ENCODE measurements around the gene SLFN5. TPM values are rescaled to one million over a fixed set of nuclear protein-coding genes. Genes with fewer than 3 reads are reported as not detected.

SLFN5 gene
- 54.4 and 72.5 TPM in 2 replicates for total RNA-seq

DNA sequence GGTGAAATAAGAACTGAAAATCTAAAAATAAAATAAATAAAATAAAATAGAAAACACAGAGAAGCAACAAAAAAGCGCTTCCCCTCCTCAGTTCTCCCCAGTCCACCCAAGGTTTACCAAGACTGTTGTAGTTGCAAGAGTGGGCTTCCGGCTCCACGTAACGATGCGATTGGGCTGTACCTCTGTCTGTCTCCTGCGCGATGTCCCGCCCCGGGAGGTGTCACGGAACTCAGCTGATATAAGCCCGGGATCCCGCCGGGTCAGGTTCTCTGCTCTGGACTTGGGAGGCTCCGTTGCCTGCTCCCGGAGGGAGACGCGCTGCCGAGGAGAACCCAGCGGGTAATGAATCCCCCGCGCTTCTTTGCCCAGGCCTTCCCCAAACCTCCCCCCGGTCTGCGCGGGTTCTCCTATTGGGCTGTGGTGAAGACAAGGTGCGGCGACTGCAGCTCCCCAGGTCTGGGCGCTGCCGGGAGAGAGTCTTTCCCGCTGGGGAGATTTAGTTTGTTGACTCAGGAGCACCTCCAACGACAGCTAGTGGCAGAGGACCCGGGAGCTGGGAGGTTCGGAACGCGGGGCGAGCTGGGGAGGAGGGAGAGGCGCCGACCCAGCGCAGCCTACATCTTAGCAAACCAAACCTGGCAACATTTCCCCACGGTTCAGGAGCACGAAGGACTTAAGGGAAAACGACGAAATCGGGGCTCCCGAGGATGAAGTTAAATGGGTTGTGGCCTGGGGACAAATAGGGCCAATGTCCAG, at the start of gene SLFN5:
Gene SLFN5 (plus strand): TSS at position 268 of the 756 bp plus-strand sequence. CDS start 15,619 bp downstream, outside the sequence.

DNA sequence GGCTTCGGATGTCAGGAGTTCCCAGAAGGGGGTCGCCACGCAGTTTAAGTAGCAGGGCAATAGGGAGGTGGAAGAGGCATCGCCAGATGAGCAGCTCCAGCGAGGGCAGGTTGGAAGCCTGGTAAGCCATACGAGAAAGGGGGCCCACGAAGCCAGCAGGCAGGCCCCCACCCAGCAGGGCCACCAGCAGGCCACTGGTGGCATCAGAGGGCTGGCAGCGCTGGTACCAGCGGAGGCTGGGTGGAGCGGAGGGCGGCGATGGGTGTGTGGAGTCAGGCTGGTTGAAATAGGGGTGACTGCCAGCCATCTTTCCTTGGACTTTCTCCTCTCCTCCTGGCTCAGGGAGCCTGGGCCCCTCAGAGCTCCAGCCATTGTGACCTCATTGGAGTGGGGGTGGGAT, 48.9 kb upstream of the SLFN5 start, which contains the start of gene SLC35G3:
Gene SLC35G3 (minus strand): TSS at position 393 of the 400 bp plus-strand sequence. CDS start 86 bp downstream, at position 307.

Other genes starting within 250 kb of the SLFN5 start
- gene RFFL, start 179.4 kb upstream of the SLFN5 start, total RNA-seq = 9.5 and 10.0 TPM in 2 replicates
- 7.8 and 8.9 TPM in 2 replicates for gene RAD51D, start 123.2 kb upstream of the SLFN5 start, total RNA-seq
- gene FNDC8, start 121.5 kb upstream of the SLFN5 start, total RNA-seq = 0.12 TPM in 1 of 2 replicates, not detected in the other
- 9.4 and 10.8 TPM in 2 replicates for gene NLE1, start 100.8 kb upstream of the SLFN5 start, total RNA-seq
- gene UNC45B, start 95.3 kb upstream of the SLFN5 start, total RNA-seq = not detected in 2 replicates
- gene SLC35G3, start 48.7 kb upstream of the SLFN5 start, total RNA-seq = not detected in 2 replicates
- 73.2 and 91.4 TPM in 2 replicates for gene SLFN11, start 130.5 kb downstream of the SLFN5 start, total RNA-seq
- gene SLFN12, start 189.4 kb downstream of the SLFN5 start, total RNA-seq = 38.8 and 49.2 TPM in 2 replicates
- gene SLFN13, start 205.7 kb downstream of the SLFN5 start, total RNA-seq = 2.2 and 3.0 TPM in 2 replicates